ENCODE measurements around the gene VASN. TPM values are rescaled to one million over a fixed set of nuclear protein-coding genes. Genes with fewer than 3 reads are reported as not detected.
A peak's percentile ranks its signal among the peaks of the same experiment; 100 is the strongest.

The VASN gene
- total RNA-seq, 4 donors from 2014 or later = 31.0 to 58.1 (median 32.9) TPM

- no peak overlapping the region for H3K4me3 ChIP-seq
- TF ChIP-seq CTCF (IDR thresholded peaks at IDR 0.05) (no peak), POLR2A (IDR thresholded peaks at IDR 0.05) (no peak), EP300 (IDR thresholded peaks at IDR 0.05) (no peak)
- 90 to 93% methylated on average over 13 to 15 of the region's 20 CpGs for WGBS, 2 donors
- H3K9me3 ChIP-seq = no peaks in the 10 kb centered on the region
- peaks cover 0 to 82% (median 0%) of the 10 kb centered on the region in 3 donors for H3K36me3 ChIP-seq
- peaks cover 0 to 97% (median 43%) of the 10 kb centered on the region in 4 donors for H3K4me1 ChIP-seq
- peak overlapping the region in 3 of 4 donors; percentile 24 to 85 (median 71) for H3K27ac ChIP-seq
- no peaks in the 10 kb centered on the region for H3K27me3 ChIP-seq
- DNase-seq (ENCODE audit: low spot score in 2 of 2) = no peak
Measured at GRCh38 chr16:4387781-4388180, 16.1 kb downstream of the VASN start.

GRCh38 chr16:4388271-4389021 lies 16.8 kb downstream of the VASN start:
- Histone ChIP-seq H3K4me3 (no peak overlapping the region), H3K4me1 (peaks cover 0 to 97% (median 48%) of the 10 kb centered on the region in 4 donors), H3K27me3 (no peaks in the 10 kb centered on the region), H3K27ac (peak overlapping the region; percentile 28 to 85 (median 54)), H3K9me3 (no peaks in the 10 kb centered on the region), H3K36me3 (peaks cover 0 to 80% (median 0%) of the 10 kb centered on the region in 3 donors)
- DNase-seq (ENCODE audit: low spot score in 2 of 2) = no peak
- TF ChIP-seq EP300 (IDR thresholded peaks at IDR 0.05) = no peak
- no peak for TF ChIP-seq POLR2A (IDR thresholded peaks at IDR 0.05)
- no peak for TF ChIP-seq CTCF (IDR thresholded peaks at IDR 0.05)
- WGBS, 2 donors = 66 to 69% methylated on average over 14 to 17 of the region's 19 CpGs

GRCh38 chr16:4389051-4389955 lies 17.7 kb downstream of the VASN start:
- H3K4me3 ChIP-seq = no peak overlapping the region
- peak overlapping the region in 2 of 4 donors; percentile 71 to 85 for H3K27ac ChIP-seq
- H3K9me3 ChIP-seq = no peaks in the 10 kb centered on the region
- H3K4me1 ChIP-seq = peaks cover 0 to 93% (median 44%) of the 10 kb centered on the region in 4 donors
- DNase-seq (ENCODE audit: low spot score in 2 of 2) = no peak
- WGBS, 2 donors = 49 to 61% methylated on average over 24 to 25 of the region's 27 CpGs
- TF ChIP-seq EP300 (IDR thresholded peaks at IDR 0.05) = no peak
- no peak for TF ChIP-seq CTCF (IDR thresholded peaks at IDR 0.05)
- TF ChIP-seq POLR2A (IDR thresholded peaks at IDR 0.05) = no peak
- peaks cover 0 to 77% (median 0%) of the 10 kb centered on the region in 3 donors for H3K36me3 ChIP-seq
- no peaks in the 10 kb centered on the region for H3K27me3 ChIP-seq

GRCh38 chr16:4390266-4391260 lies 18.9 kb downstream of the VASN start:
- H3K4me3 ChIP-seq = no peak overlapping the region
- no peak for DNase-seq (ENCODE audit: low spot score in 2 of 2)
- 83 to 88% methylated on average over 18 of the region's 18 CpGs for WGBS, 2 donors
- no peak for TF ChIP-seq POLR2A (IDR thresholded peaks at IDR 0.05)
- no peak for TF ChIP-seq EP300 (IDR thresholded peaks at IDR 0.05)
- TF ChIP-seq CTCF (IDR thresholded peaks at IDR 0.05) = no peak
- H3K36me3 ChIP-seq = peaks cover 0 to 79% (median 0%) of the 10 kb centered on the region in 3 donors
- H3K4me1 ChIP-seq = peaks cover 0 to 81% (median 34%) of the 10 kb centered on the region in 4 donors
- no peaks in the 10 kb centered on the region for H3K27me3 ChIP-seq
- peak overlapping the region in 1 of 4 donors; percentile 85 for H3K27ac ChIP-seq
- no peaks in the 10 kb centered on the region for H3K9me3 ChIP-seq
